NCI-H2196 (cell line): Measurements from ENCODE around the gene GRK7.
"Not testable (repeated sequence)": the region's sequence is repeated elsewhere in the genome, so short reads cannot be mapped to it uniquely, and the experiment has no call there.

Source experiments
- DNase-seq: peaks from one replicate; lab custom pipeline; 2025; ENCODE audit not compliant: unreplicated experiment; lab: John Stamatoyannopoulos, UW

The GRK7 gene

DNA sequence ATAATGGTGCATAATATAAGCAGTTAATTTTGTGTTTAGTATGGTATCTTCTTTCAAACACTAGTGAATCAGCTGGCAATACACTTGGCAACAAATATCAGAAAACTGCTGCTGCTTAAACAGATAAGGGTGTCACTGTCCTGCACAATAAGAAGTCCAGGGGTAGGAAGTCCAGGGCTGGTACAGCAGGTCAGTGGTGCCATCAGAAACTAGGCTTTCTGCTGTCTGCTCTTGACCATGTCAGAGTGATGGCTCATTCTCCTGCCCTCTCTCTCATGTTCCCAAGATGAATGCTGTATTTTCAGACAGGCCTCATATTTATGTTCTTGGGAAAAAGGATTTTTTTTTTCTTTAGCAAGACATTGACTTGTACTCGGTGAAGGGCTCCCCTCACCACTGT, 9.2 kb upstream of the GRK7 start:
- no peak for DNase-seq

DNA sequence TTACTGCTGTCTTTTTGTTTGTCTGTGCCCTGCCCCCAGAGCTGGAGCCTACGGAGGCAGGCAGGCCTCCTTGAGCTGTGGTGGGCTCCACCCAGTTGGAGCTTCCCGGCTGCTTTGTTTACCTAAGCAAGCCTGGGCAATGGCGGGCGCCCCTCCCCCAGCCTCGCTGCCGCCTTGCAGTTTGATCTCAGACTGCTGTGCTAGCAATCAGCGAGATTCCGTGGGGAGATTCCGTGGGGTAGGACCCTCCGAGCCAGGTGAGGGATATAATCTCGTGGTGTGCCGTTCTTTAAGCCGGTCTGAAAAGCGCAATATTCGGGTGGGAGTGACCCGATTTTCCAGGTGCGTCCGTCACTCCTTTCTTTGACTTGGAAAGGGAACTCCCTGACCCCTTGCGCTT, 656 bp upstream of the GRK7 start:
- not testable (repeated sequence) for DNase-seq

DNA sequence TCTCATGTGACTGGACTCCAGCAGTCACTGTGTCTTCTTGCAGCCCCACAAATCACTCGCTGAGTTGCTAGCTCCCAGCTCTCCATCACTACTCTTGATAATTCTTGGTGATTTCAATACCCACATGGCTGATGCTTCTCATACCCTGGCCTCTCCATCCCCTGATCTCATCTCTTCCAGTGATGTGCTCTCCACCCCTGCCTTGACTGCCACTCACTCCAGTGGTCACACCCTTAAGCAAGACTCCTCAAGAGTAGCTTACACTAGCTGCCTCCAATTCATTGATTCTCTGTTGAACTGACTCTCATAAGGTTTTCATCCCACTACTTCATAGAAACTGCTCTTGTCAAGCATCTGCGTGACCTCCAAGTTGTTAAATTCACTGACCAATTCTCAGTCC, 837 bp downstream of the GRK7 start:
- DNase-seq, result no peak

DNA sequence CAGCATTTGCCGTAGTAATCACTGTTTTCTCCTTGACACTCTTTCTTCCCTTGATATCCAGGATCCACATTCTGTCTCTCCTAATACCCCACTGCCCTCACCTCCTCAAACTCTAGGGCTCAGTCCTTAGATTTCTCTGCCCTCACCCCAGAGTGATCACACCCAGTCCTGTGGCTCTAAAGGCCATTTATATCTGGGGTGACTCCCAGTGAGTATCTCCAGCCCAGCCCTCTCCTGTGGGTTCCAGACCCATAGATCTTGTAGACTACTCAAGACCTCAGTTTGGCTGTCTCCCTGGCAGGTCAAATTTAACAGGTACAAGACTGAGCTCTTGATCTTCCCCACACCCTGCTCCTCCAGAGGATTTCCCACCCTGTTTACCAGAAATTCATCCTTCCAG, 1.3 kb downstream of the GRK7 start:
- no peak for DNase-seq

DNA sequence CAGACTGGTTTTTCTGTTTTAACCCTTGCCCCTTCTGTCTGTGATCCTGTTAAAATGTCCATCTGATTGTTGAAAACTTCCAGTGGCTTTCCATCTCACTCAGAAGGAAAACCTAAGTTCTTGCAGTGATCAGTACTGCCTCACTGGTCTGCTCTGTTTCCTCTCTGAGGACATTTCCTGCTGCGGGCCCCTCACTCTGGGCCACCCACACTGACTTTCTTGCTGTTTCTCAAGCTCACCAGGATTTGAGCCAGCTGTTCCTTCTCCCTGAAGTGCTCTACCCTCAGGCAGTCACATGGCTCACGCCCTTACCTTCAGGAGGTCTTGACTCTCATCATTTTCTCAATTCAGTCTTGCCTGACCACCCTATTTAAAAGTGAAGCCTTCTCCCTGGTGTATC, 1.8 kb downstream of the GRK7 start:
- no peak for DNase-seq

DNA sequence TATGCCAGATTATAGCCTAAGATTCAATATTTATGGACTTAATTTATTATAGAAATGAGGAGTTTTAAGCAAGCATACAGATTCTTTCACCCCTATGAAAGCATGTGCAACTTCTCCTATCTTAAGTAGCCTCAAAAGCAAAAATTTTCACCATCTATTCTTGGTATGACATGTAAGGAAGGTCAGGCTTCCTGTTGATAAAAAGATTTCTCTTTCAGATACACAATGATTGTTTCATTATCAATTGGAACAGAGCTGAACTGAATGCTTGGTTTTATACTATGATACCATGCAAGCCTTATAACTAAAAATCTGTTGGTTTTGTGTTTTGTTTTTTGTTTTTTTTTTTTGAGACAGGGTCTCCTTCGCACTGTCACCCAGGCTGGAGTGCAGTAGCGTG, 3.9 kb downstream of the GRK7 start:
- no peak for DNase-seq

DNA sequence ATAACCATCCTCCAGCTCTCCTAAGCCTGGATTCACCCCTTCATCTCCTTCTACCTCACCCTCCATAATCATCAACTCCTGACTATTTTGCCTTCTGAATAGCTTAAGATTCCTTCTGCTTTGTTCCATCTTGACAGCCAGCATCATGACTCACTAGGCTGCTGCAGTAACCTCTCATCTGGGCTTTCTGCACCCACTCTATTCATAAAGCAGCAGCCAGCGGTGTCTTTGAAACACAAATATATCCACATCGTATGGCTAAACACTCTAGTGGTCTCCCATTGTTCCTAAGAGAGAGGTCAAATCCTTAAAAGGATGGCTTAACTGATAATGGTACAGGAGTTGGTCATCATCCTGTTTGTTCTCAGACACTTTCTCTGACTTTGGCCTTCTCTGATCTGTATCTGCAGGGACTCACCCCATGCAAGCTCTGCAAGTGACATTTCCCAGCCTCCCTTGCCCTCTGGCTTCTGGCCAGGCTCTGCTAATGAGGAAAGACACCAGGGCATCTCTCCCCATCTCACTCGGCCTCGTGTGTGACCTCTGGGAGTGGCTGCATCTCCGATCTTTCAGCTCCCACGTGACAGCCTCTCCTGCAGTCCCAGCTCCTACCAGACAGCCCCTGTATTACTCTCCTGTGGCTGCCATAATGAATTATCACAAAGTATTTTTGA, 6.2 kb downstream of the GRK7 start:
- no peak for DNase-seq

DNA sequence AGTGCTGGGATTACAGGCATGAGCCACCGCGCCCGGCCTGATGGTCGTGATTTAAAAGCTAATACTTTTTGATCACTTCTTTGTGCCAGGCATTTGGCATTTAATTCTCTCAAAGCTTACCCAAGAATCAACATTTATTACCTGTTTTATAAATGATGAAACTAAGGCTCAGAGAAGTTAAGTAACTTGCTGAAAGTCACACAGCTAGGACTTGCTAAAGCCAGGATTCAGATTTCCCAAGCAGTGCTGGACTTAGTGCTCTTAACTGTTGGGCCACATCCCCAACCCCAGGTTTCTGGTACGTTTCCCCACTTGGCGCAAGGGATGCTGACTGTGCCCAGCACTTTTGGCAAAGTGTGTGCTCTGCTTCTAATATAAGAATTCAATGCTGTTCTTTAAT, 10.5 kb downstream of the GRK7 start:
- no peak for DNase-seq

DNA sequence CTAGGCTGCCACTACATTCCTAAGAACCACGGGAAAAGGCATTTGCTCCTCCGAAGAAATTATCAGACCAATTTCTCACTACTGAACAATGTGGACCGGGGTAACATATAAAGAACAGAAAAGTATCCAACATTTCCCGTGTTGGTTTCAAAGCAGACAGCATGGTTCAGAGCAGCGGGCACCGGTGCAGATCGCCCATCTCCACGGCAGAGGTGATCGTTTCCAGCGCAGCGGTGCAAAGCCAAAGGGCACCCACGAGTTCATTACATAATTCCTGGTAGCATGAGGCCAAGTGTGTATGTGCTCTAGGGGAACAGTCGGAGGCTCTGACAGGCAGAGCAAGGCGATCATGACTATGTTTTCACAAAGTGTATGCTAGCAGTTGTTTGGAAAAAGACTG, 13.2 kb downstream of the GRK7 start:
- no peak for DNase-seq

DNA sequence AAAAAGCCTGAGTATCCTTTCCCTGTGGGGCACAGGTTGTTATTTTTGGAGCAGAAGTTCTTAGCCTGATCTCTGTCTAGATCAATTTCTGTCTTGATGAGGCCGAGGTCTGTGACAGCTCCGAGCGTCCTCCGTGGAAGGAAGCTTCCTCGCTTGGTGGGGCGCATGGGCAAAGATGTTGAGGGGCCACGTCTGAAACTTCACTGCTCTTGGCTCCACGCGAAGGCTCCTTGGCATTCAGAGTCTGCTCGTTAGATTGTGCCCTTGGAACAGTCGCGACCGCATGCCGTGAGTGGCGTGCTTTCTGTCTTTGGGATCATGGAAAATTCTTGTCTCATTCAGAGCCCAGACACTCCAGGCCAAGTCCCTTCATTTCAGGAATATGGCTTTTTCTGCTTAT, 13.7 kb downstream of the GRK7 start:
- DNase-seq, result no peak

DNA sequence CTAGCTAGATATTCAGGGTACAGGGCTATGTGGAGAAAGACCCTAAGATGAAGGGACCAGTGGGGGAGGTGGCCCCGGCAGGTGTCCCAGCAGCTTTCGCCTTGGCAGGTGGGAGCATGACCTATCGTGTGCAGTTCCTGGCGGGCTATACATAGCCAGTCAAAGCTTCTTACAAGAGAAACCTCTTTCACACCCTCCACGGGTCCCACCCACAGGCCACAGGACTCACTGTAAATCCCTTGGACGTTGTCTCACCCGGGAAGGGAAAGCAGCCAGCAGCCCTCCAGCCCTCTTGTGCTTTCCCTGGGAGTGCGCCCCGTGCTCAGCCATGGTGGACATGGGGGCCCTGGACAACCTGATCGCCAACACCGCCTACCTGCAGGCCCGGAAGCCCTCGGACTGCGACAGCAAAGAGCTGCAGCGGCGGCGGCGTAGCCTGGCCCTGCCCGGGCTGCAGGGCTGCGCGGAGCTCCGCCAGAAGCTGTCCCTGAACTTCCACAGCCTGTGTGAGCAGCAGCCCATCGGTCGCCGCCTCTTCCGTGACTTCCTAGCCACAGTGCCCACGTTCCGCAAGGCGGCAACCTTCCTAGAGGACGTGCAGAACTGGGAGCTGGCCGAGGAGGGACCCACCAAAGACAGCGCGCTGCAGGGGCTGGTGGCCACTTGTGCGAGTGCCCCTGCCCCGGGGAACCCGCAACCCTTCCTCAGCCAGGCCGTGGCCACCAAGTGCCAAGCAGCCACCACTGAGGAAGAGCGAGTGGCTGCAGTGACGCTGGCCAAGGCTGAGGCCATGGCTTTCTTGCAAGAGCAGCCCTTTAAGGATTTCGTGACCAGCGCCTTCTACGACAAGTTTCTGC, 15.0 kb downstream of the GRK7 start:
- no peak for DNase-seq

DNA sequence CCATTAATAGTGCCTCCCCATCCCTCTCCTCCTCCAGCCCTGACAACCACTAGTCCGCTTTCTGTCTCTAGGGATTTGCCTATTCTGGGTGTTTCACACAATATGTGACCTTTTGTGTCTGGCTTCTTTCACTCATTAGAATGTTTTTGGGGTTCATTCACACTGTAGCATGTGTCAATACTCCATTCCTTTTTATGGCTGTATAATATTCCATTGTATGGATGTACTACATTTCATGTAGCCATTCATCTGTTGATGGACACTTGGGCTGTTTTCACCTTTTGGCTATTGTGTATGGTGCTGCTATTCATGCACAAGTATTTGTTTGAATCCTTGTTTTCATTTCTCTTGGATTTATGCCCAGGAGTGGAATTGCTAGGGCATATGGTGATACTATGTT, 16.5 kb downstream of the GRK7 start:
- DNase-seq, result no peak

DNA sequence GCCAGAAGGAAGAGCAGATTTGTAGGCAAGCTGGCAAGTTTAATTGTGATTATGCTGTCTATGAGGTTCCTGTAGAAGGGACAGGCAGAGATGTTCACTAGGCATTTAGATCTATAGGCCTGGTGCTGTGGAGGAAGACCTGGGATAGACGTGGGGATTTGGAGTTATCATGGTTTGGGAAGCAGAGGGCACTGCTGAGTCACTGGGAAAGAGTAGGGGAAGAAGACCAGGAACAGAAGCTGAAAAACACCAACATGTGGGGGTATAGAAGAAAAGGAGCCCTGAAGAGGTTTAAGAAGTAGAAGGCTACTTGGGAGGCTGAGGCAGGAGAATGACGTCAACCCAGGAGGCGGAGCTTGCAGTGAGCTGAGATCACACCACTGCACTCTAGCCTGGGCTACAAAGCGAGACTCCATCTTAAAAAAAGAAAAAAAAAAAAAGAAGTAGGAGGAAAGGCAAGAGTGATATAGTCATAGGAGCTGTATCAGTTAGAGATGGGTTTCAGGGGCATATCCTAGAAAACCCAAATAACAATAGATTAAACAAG, 19.3 kb downstream of the GRK7 start:
- DNase-seq, result no peak

DNA sequence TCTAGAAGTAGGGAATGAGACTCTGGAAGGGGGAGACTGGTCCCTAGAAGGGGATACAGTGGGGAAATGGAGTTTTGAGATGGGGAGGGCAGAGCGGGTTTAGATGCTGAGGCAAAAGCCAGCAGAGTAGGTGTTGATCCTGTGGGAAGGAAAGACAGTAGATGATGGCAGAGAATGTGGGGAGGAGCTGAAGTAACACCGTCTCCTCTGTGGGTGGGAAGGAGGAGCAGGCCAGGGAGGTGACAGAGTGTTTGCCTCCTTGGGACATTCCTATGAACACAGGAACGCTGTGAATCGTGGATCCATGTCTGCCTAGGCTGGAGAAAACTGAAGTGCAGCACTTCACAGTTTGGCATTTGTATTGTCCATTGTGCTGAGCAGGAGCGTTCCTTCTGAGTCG, 20.4 kb downstream of the GRK7 start:
- DNase-seq, result no peak

DNA sequence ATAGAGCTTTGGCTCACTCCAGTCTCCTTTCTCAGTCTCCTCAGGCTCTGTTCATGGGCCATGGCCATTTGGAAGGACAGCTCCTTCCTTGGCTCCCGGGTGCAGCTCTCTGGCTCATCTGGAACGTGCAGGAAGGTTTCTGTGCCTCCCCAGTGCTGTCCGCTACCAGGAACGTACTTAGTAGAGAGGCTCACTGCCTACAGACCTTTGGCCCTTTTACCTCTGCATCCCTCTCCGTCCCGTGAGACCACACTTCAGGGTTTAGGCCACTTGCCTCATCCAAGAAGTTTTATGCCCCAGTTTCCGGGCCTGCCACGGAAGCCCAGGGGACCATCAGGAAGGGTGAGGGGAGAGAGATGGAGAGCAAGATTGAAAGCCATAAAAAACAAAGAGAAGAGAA, 20.9 kb downstream of the GRK7 start:
- no peak for DNase-seq

DNA sequence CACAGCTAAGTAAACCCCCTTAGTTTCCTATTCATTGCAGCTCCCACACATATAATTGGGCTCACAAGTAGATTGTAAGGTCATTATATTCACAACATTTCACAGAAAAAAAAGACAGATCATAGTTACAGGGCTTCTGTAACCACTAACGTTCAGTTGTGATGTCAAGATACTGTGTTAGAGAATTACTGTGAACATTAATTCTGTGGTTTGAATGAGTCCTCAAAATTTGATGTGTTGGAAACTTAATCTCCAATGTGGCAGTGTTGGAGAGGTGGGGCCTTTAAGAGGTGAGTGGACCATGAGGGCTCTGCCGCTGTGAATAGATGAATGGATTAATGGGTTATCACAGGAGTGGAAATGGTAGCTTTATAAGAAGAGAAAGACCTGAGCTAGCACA, 21.3 kb downstream of the GRK7 start:
- DNase-seq, result no peak

DNA sequence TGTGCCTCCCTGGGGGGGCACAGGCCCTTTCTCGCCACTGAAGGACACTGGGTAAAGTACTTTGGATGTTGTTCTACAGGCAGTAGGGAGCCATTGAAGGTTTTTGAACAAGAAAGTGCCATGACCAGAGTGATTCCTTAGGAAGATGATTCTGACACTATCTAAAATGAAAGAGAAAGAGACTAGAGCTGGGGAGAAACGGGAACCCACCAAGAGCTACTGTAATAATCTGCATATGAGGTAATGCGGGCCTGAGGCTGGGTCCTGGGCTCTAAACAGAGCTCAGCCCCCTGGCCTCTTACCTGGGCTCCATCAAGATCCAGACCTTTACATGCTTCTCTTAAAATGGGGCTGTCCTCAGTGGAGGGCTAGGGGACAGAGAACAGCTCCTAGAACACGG, 24.9 kb downstream of the GRK7 start:
- no peak for DNase-seq

DNA sequence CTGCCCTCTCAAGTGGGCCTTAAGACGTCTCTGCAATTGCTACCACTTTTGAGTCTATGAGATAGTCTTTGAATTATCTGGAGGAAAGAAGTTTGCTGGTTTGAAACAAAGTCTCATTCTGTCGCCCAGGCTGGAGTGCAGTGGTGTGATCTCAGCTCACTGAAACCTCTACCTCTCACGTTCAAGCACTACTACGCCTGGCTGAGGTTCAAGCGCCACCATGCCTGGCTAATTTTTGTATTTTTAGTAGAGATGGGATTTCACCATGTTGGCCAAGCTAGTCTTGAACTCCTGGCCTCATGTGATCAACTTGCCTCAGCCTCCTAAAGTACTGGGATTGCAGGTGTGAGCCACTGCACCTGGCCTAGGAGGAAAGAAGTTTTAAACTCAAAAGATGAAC, 25.5 kb downstream of the GRK7 start:
- not testable (repeated sequence) for DNase-seq

DNA sequence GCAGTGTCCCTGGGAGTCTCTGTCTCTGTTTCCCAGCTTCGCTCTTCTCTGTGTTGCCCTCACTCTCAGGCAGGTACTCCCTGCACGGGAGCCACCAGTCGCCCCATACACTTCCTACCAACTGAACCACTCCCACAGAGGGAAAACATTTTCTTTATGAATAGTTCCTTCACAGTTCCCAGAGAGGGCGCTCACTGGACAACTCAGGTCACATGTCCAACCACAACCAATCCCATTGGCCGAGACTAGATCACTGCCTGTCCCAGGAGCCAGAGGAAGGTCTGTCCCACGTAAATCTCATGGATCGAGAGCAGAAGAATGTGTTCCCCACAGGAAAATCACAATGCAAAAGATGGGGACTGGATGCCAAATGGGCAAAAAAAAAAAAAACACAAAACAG, 26.1 kb downstream of the GRK7 start:
- DNase-seq, result no peak

DNA sequence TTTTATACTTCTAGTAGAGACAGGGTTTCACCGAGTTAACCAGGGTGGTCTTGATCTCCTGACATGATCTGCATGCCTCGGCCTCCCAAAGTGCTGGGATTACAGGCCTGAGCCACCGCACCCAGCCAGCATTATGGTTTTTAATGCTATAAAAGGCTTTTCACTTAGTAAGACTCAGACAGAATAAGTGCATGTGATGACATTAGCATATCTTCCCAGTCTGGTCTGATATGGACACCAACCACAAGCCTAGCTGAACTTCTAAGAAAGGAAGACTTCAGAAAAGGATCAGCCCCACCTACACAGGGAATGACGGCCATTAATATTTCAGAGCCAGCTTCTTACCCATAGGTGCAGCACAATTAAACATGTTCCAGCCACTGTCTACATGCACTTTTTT, 27.0 kb downstream of the GRK7 start:
- no peak for DNase-seq

DNA sequence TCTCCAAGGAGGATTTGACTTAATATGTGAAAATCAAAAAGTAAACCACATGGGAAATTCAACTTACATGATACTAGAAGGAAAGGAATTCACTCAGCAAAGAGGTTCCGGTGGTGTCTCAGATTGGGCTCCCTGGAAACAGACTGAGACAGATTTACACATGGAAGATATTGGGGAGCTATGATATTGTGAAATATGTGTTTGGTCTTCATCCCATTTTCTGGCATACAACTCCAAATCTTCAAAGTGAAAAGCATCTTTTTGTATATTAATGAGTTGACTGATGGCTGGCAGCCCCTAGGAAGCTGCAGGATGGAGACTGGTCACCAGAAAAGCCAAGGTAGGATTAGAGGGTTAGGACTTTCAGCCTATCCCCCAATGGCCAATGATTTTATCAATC, 29.3 kb downstream of the GRK7 start:
- no peak for DNase-seq

DNA sequence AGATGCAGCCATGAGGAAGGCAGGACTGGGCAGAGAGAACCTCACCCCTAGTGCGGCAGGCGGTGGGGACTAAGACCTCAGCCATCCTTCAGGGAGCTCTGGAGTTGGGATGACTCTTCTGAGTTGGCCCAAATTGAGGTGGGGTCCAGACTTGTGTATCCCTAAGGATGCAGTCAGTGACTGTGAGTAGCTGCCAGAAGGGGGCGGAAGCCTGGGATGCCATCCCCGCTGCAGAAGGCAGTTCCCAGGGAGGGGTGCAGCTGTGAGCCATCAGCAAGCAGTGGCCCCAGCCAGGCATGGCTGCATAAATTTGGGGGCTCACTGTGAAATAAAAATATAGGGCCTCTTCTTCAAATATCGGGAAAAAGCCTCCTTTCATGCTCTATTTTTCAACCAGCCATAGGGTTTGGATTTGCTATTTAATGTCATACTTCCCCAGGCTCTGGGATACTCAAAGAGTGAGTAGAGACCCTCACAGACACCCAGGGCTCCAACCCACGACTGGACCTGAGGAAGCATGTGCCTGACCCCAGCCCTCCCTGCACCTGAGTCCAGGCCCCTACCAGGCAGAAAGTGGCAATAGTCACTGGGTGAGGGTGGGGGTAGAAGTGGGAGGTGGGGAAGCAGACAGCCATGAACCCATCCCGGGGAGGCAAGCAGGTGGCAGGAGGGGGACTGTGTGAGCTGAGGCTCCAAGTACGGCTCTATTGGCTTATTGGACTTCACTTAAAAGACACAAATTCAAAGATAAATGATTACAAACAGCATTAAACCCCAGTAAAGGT, 30.5 kb downstream of the GRK7 start:
- DNase-seq, result no peak
